T-helper 1 cell treated with Interleukin-12 subunit alpha and Interleukin-12 subunit beta and Interleukin-4 antibody, amounts not matched to agents 30 ng/mL and 1 ng/mL, for 36 hours (primary cell): ENCODE measurements around the gene GTPBP4. TPM values are rescaled to one million over a fixed set of nuclear protein-coding genes. Genes with fewer than 3 reads are reported as not detected.
"Not testable (repeated sequence)": the region's sequence is repeated elsewhere in the genome, so short reads cannot be mapped to it uniquely, and the experiment has no call there.

ENCODE experiments used
- intact Hi-C: fragments of 100-400 bp; cut with micrococcal nuclease; formaldehyde crosslinking; loops from one replicate; pipeline ENCODE4 v1.15.1; 2024
- total RNA-seq: library from RNA; stranded (reverse); gene quantifications from 2 replicates; pipeline ENCODE4 v1.2.3, GENCODE V29; 2022

The GTPBP4 gene
- total RNA-seq, 1 donor from 2014 or later = 83.7 TPM

DNA sequence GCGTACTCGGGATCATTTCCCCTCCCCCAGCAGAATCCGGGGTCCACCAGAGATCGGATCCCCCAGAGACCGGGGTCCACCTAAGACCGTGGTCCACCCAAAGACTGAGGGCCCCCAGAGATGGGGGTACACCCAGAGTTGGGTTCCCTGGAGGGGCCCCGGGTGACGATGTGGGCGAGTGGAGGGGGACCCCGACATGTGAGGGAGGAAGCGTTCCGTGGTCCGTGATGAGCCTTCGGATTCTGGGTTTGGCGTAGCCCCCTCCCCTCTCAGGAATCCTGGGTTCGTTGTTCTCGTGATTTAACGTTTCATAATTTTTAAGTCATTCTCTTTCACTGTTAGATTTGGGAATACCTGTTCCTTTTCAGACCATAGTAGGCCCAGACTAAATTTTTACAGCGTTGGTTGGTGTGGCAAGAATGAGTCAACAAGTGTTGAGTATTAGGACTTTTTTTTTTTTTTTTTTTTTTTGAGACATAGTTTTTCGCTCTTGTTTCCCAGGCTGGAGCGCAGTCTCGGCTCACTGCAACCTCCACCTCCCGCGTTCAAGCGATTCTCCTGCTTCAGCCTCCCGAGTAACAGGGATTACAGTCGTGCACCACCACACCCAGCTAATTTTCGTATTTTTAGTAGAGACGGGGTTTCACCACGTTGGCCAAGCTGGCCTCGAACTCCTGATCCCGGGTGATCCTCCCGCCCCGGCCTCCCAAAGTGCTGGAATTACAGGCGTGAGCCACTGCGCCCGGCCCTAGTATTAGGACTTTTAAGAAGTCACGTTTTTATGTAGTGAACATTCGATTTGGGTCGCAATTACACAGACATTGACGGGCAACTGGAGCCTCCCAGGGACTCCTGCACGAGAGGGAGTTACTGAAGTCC is 672 bp downstream of the GTPBP4 start:
- intact Hi-C loops = loop anchor here (1.0 to 2.0 kb wide), 7 partner anchors 54 to 854 kb away; partner anchors contain the start of genes IDI1, LARP4B, WDR37 and ZMYND11

- intact Hi-C loops = no loop called here
Observed at GRCh38 chr10:990808-991207, 2.6 kb downstream of the GTPBP4 start.

DNA sequence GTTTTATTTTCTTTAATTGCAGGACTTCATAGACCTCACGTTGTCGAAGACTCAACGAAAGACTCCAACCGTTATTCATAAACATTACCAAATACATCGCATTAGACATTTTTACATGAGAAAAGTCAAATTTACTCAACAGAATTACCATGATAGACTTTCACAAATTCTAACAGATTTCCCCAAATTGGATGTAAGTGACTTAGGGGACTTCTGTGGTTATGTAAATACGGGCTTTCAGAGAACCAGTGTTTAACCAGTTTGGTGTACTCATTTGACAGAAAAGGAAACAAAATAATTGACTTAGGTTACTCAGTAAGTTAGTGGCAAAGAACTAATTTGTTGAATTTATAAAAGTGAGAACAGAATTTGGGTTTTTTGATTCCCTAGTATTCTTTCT is 4.2 kb downstream of the GTPBP4 start:
- intact Hi-C loops = no loop called here

DNA sequence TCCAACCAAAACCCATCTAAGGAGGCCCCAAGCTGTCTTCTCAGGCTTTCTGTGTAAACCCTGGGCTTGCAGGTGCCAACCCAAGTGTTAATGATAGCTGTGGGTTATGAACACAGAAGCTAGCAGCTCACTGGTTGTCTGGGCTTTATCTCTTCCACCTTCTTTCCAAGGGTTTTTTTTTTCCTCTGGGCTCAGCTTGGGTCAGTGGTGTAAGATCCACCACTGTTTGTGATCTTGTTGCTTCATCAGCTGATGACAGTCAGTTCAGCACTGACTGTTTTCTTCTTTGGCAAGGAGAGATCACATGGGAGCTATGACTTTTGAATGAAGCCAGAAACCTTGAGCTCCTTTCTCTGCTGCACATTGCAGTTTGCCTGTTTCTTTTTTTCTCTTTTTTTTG is 4.6 kb downstream of the GTPBP4 start:
- intact Hi-C loops = no loop called here

- intact Hi-C loops = no loop called here
Observed at GRCh38 chr10:994836-995558, 6.8 kb downstream of the GTPBP4 start.

DNA sequence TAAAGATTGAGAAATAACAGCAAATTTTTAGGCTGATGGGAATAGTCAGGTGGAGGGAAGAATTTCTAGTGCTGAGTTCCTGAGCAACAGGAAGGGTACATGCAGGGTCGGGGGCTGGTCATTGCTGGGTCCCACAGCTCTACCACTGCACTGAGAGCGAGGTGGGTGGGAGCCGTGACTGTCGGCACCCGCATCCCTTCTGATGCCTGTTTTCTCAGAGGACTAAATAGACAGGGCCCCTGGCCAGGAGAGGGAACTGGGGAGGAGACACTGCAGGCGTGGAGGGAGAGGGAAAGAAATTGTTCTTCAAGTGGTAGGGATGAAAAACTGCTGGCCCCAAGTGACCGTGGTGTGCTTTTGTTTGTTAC is 7.3 kb downstream of the GTPBP4 start:
- intact Hi-C loops = no loop called here

DNA sequence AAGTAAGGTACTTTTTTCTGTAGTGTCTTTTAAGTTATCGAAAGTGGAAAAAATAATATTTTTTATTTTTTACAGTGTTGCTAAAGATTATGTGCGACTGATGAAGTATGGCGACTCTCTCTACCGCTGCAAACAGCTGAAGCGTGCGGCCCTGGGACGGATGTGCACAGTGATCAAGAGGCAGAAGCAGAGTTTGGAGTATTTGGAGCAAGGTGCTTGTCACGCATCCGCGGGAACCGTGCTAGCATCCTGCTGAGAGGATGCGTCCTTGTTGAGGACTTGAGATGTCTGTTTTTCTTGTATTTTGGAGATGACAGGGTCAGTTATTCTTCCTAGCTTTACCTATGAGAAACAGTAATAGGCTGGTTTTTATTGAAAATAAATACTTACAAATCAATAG is 7.8 kb downstream of the GTPBP4 start:
- intact Hi-C loops = no loop called here

DNA sequence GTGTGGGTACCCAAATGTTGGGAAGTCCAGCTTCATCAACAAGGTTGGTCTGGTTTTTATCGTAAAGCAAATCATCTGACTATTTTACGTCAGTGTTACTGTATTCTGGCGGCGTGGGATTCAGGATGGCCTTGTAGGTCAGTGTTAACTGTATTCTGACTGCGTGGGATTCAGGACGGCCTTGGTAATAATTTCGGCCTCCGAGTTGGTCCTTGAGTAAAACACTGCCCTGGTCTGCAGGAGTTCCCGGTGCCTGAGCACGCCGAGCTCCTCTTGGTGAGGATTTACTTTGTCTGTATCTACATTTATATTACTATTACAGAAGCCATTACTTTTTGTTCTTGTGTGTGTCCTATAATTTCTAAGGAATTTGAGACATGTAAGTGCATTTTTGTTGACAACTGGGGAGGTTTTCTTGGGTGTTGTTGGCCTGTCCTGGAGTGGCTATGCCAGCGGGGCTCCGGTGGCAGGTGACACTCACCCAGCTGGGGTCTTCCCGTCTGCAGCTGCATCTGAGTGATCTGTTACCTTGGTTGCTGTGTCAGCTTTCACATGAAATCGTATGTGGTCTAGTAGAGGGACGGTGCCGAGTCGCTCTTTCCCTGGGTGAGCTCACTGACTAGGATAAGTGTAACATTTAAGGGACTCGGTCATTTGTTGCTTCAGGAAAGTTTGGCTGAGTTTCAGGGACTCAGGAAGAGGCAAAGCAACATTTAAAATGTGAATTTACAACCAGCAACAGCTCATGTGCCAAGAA is 9.2 kb downstream of the GTPBP4 start:
- intact Hi-C loops = no loop called here

DNA sequence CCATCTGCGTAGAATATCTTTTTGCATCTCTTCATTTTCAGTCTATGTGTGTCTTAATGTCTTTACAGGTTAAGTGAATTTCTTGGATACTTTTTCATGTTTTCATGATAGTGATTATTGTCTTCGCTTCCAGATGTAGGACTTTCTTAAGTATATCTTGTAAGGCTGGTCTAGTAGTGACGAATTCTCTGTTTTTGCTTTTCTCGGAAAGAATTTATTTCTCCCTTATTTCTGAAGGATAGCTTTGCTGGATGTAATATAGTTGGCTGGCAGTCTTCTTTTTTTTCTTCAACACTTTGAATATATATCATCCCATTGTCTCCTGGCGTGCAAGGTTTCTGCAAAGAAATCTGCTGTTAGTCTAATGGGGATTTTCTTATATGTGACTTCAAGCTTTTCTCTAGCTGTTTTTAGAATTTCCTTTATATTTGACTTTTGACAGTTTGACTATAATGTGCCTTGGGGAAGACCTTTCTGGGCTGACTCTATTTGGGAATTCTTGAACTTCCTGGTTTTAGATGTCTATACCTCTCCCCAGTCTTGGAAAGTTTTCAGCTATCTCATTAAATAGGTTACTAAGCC is 14.3 kb downstream of the GTPBP4 start:
- intact Hi-C loops = no loop called here

DNA sequence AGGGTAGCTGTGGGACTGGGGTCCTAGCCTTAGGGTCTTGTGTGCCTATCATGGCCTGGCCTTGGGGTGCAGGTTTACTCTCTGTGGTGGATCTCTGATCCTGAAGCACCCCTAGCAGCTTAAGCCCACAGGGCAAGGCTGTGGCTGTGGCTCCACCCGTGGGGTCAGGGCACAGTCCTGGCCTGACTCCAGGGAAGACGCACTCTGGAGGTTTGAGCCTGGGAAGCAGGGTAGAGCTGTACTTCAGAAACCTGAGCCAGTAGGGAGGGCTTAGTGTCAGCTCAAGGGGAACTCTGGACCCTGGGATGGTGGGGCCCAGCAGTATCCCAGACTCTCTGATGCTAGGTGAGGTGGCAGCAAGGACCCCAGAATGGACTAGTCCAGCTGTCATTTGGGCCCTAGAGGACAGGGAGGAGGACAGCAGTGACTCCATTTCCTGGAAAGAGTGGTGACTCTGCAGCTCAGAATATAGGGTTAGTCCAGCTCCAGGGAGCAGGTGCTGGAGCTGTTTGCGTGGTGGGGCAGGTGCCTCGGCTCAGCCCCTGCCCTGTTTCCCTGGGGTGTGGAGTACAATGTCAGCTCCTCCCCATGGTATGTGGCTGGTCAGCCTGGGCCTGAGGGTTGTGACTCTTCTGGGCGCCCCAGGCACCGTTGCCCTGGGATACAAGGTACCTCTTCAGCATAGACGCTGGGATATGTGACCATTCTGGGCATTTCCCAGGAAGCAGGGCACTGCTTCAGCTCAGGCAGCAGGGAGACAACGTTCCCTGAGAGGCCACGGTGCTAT is 15.8 kb downstream of the GTPBP4 start:
- intact Hi-C loops = no loop called here

DNA sequence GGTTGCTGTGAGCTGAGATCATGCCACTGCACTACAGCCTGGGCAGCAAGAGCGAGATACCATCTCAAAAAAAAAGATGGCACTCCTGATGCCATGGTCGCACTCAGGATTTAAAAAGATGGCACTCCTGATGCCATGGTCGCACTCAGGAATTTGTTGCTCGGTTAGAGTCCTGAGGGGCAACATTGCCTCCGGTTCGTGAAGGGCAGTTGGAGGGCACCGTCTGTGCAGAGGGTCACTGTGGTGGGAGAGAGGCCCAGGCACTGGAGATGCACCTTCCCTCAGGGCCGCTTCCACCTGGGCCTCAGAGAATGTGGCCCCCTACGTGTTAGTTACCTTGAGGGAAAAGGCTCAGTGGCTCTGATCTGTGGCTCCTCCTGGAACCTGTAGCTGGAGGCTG is 18.3 kb downstream of the GTPBP4 start:
- intact Hi-C loops = no loop called here

GRCh38 chr10:1007583-1007982 is 19.3 kb downstream of the GTPBP4 start:
- intact Hi-C loops = no loop called here

DNA sequence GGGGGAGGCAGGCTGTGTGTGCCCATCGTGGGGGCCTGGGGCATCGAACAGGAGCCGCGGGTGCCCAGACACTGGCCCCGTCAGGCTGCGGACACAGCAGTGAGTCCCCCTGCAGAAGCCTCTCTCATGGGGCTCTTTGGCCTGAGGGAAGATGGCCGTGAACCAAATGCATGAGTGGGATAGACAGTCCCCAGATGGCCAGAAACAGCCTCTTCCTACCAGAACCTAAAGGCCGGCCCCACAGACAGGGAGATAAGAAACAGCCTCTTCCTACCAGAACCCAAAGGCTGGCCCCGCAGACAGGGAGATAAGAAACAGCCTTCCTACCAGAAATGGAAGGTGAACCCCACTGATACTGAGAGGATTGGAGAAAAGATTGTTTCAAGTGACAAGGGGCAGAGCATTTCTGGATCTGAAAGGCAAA is 20.8 kb downstream of the GTPBP4 start:
- intact Hi-C loops = no loop called here

GRCh38 chr10:1009947-1010346 is 21.7 kb downstream of the GTPBP4 start:
- intact Hi-C loops = not testable (repeated sequence)

DNA sequence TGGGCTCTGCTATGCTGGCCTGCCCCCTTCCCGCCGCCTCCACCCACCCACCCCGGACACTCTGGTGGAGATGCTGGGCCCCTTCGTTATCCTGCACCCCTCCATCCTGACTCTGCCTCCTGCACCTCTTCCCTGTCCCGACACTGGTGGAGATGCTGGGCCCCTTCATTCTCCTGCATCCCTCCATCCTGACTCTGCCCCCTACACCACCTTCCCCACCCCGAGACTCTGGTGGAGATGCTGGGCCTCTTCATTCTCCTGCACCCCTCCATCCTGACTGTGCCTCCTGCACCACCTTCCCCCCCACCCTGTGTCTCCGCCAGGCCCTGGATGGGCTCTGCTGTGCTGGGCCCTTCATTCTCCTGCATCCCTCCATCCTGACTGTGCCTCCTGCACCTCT is 22.5 kb downstream of the GTPBP4 start:
- intact Hi-C loops = no loop called here

DNA sequence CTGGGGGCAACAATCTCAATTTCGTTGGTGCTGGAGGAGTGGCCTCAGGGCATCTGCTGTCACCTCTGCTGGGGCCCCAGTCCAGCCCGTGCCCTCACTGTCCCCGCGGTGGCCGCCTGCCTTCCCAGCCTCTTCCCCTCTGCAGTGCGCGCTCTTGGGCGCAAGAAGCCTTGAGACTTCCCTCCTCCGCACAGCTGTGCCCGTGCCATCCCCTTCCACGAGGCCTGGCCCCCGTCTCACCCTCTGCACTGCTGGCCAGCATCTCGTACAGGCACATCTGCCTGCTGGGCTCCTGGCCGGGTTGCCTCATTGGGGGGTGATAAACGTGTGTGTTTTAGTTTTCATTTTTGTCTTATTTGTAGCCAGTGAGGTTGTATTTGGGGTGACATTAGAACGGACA is 23.5 kb downstream of the GTPBP4 start:
- intact Hi-C loops = no loop called here

DNA sequence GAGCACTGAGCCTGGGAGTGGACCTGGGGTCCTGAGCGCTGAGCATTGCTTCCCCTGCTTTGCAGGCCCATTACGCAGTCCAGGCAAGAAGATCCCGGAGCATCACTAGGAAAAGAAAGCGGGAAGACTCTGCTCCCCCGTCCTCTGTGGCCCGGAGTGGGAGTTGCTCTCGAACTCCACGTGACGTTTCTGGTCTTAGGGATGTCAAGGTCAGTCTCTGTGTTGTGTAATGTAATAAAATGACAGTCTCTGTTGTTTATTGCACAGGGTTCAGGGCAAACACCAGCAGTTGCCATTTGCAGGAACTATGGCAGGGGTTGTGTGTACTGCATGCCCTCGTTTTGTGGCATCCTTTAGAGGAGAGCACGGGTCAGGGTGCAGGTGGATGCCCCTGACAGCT is 27.5 kb downstream of the GTPBP4 start:
- intact Hi-C loops = loop anchor here (2.0 kb wide), 1 partner anchor 27 kb away; no protein-coding TSS in a partner anchor

DNA sequence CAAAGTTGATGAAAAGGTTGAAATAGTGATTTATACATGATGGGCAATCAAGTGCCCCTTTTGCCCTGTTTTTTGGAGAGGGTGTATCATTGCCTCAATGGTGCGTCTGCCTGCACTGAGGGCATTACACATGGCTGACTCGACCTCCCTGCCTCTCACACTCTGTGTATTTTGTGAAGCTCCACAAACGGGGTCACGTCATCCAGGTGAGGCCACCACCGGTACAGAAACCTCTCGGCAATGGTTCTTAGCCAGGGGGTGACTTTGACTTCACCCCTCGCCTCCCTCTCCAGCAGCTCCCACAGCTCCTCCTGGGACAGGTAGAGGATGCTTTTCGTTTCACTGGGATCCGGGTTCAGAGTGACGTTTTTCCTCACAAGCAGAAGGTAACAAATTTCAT is 31.1 kb downstream of the GTPBP4 start:
- intact Hi-C loops = no loop called here

GRCh38 chr10:1020460-1020859 is 32.2 kb downstream of the GTPBP4 start:
- intact Hi-C loops = no loop called here

DNA sequence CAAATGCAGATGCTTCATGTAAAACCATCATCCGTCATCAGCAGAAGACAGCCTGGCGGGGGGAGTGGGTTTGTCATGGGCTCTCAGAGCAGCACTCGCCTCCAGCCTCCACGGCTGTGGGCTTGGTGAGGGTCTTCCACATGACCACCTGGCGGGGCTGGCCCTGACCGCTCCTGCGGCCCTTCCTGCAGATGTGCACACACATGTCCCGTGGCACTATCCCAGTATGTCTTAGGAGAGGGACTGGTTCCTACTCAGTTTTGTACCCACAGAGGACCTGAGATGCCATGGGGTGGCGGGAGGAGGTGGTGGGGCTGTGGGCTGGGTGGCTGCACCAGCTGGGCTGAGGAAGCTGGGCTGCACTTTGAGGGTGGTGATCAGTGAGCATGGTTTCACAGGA is 32.7 kb downstream of the GTPBP4 start:
- intact Hi-C loops = no loop called here

- intact Hi-C loops = no loop called here
Observed at GRCh38 chr10:1022413-1022812, 34.2 kb downstream of the GTPBP4 start.
